Stimulated activated CD4-positive, alpha-beta T cell treated with anti-CD3 and anti-CD28 coated beads, Interleukin-1b, Interleukin-23, amount 100 ng/mL, for 48 hours (primary cell): ENCODE data around the gene ICA1.
"Not testable (repeated sequence)": the region's sequence is repeated elsewhere in the genome, so short reads cannot be mapped to it uniquely, and the experiment has no call there.

Experiments
- DNase-seq: peaks from one replicate; pipeline ENCODE4 v3.0.0-alpha.2; 2020

ICA1 gene

GRCh38 chr7:8128449-8129317 is 133.3 kb downstream of the ICA1 start:
- DNase-seq = no peak

GRCh38 chr7:8126601-8127167 is 135.3 kb downstream of the ICA1 start:
- no peak for DNase-seq

GRCh38 chr7:8125680-8126444 is 136.1 kb downstream of the ICA1 start:
- DNase-seq = peak; percentile 85

GRCh38 chr7:8121243-8121642 is 140.7 kb downstream of the ICA1 start:
- DNase-seq = no peak

GRCh38 chr7:8120390-8121058 is 141.4 kb downstream of the ICA1 start:
- DNase-seq = no peak

- DNase-seq = no peak
Observed at GRCh38 chr7:8119262-8119661, 142.7 kb downstream of the ICA1 start.

GRCh38 chr7:8117195-8117594 is 144.8 kb downstream of the ICA1 start:
- DNase-seq = no peak

- DNase-seq = no peak
Observed at GRCh38 chr7:8115547-8116402, 146.2 kb downstream of the ICA1 start.

GRCh38 chr7:8114175-8114574 is 147.8 kb downstream of the ICA1 start:
- no peak for DNase-seq

- no peak for DNase-seq
Observed at GRCh38 chr7:8113184-8113583, 148.8 kb downstream of the ICA1 start.

GRCh38 chr7:8112685-8113084 is 149.3 kb downstream of the ICA1 start:
- DNase-seq = no peak

- DNase-seq = no peak
Observed at GRCh38 chr7:8111282-8111960, 150.5 kb downstream of the ICA1 start.

- no peak for DNase-seq
Observed at GRCh38 chr7:8109196-8110022, 152.6 kb downstream of the ICA1 start.

GRCh38 chr7:8105449-8106095 is 156.4 kb downstream of the ICA1 start:
- no peak for DNase-seq

- DNase-seq = no peak
Observed at GRCh38 chr7:8103282-8103681, 158.7 kb downstream of the ICA1 start.

GRCh38 chr7:8101292-8101691 is 160.7 kb downstream of the ICA1 start:
- DNase-seq = not testable (repeated sequence)

GRCh38 chr7:8094164-8095140 is 167.5 kb downstream of the ICA1 start:
- no peak for DNase-seq

GRCh38 chr7:8092140-8092539 is 169.8 kb downstream of the ICA1 start:
- DNase-seq = no peak
